Measurements from ENCODE around the gene NDUFS3. TPM values are rescaled to one million over a fixed set of nuclear protein-coding genes. Genes with fewer than 3 reads are reported as not detected.

Gene NDUFS3
- total and polyA plus RNA-seq, 2 of the 13 experiments (the other 11 are each of a cell fraction or from before 2014, with no cell fraction given), result 151 to 184 TPM

DNA sequence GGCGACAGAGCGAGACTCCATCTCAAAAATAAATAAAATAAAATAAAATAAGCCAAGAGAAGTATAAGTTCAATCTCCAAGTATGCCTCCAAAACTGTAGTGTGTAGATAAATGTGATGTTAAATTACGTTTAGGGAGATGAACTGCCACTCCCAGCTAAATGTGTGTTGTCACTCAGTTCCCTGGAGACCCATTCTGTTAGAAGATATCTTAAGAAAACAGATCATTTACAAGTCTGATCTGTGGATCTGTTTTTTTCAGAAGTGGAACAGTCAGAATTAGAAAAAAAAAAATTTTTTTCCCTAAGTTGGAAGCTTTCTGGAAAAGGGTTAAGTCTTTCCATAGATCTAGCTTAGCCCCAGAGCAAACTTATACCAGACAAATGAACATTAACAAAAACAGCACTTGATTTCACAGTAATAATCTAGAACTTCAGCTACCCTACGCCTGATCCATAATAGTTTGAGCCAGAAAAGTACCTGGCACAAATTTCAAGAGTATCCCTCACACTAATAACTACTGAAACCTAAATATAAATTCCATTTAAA, 44.1 kb upstream of the NDUFS3 start:
- no TSS peak for BruUV-seq (replicated peaks)
- no peak overlapping the region for H3K4me3 ChIP-seq (replicated peaks in 1 of 3; ENCODE audit: insufficient read depth in 1 of 3, low read depth in 2 of 3, low read length in 3 of 3)
- POLR2A ChIA-PET, result interaction anchor here (1.1 kb wide), 1 partner anchor 53 kb away, joined by 3 read pairs; no protein-coding TSS in a partner anchor

More for the DNA sequence above, 44.1 kb upstream of the NDUFS3 start:
- WGBS (ENCODE audit: low lambda C conversion rate), result 94% methylated on average over 4 of the region's 4 CpGs
- peaks cover 30% of the 10 kb centered on the region for H3K4me1 ChIP-seq (ENCODE audit: insufficient read depth, low read length)
- intact Hi-C loops (cut with micrococcal nuclease; ENCODE audit: unreplicated experiment) (no loop called here), in situ Hi-C loops (cut with HindIII; ENCODE audit: extremely low pct_ligation_motif_present, low pct_unique_long_range_greater_than_20kb) (no loop called here)
- FAIRE-seq (no peak), DNase-seq (ENCODE audit: low spot score) (no peak), ATAC-seq (no peak)
- CTCF ChIA-PET (ENCODE audit: low intra/inter-chr PET ratio, low total read pairs), result no interaction called here
- no peak overlapping the region for H3K27ac ChIP-seq (ENCODE audit: extremely low read length, insufficient read depth, low read length)
- no peak overlapping the region for H2AFZ ChIP-seq (ENCODE audit: low read length)
- no peak overlapping the region for H3K9ac ChIP-seq (ENCODE audit: insufficient read depth, low read depth, low read length)
- H4K20me1 ChIP-seq (ENCODE audit: insufficient read depth, low read length), result peaks cover 54% of the 10 kb centered on the region
- H3K27me3 ChIP-seq (ENCODE audit: control insufficient read depth in 1 of 2, insufficient read depth in 2 of 2, low read length in 2 of 2), result no peaks in the 10 kb centered on the region
- peaks cover 93% of the 10 kb centered on the region for H3K79me2 ChIP-seq (ENCODE audit: insufficient read depth, low read length)
- H3K36me3 ChIP-seq (replicated peaks in 1 of 2; ENCODE audit: control insufficient read depth in 1 of 2, insufficient read depth in 2 of 2, low read length in 2 of 2), result peaks cover 2% of the 10 kb centered on the region in 2 experiments; a peak in 1 of 5 replicates
- TF ChIP-seq, protein P1, sequence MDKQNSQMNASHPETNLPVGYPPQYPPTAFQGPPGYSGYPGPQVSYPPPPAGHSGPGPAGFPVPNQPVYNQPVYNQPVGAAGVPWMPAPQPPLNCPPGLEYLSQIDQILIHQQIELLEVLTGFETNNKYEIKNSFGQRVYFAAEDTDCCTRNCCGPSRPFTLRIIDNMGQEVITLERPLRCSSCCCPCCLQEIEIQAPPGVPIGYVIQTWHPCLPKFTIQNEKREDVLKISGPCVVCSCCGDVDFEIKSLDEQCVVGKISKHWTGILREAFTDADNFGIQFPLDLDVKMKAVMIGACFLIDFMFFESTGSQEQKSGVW (CRISPR knock-in tag; IDR thresholded peaks at IDR 0.05; ENCODE audit: borderline replicate concordance), result no peak
- TF ChIP-seq, protein P2, sequence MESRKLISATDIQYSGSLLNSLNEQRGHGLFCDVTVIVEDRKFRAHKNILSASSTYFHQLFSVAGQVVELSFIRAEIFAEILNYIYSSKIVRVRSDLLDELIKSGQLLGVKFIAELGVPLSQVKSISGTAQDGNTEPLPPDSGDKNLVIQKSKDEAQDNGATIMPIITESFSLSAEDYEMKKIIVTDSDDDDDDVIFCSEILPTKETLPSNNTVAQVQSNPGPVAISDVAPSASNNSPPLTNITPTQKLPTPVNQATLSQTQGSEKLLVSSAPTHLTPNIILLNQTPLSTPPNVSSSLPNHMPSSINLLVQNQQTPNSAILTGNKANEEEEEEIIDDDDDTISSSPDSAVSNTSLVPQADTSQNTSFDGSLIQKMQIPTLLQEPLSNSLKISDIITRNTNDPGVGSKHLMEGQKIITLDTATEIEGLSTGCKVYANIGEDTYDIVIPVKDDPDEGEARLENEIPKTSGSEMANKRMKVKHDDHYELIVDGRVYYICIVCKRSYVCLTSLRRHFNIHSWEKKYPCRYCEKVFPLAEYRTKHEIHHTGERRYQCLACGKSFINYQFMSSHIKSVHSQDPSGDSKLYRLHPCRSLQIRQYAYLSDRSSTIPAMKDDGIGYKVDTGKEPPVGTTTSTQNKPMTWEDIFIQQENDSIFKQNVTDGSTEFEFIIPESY (CRISPR knock-in tag; IDR thresholded peaks at IDR 0.05), result no peak
- TF ChIP-seq FOXC1 (CRISPR knock-in tag; IDR thresholded peaks at IDR 0.05; ENCODE audit: borderline replicate concordance), result no peak
- no peak for TF ChIP-seq ZNF567 (CRISPR knock-in tag; IDR thresholded peaks at IDR 0.05; ENCODE audit: borderline replicate concordance)
- no peak for TF ChIP-seq PAX8 (CRISPR knock-in tag; IDR thresholded peaks at IDR 0.05; ENCODE audit: borderline replicate concordance)
- TF ChIP-seq, protein P3, sequence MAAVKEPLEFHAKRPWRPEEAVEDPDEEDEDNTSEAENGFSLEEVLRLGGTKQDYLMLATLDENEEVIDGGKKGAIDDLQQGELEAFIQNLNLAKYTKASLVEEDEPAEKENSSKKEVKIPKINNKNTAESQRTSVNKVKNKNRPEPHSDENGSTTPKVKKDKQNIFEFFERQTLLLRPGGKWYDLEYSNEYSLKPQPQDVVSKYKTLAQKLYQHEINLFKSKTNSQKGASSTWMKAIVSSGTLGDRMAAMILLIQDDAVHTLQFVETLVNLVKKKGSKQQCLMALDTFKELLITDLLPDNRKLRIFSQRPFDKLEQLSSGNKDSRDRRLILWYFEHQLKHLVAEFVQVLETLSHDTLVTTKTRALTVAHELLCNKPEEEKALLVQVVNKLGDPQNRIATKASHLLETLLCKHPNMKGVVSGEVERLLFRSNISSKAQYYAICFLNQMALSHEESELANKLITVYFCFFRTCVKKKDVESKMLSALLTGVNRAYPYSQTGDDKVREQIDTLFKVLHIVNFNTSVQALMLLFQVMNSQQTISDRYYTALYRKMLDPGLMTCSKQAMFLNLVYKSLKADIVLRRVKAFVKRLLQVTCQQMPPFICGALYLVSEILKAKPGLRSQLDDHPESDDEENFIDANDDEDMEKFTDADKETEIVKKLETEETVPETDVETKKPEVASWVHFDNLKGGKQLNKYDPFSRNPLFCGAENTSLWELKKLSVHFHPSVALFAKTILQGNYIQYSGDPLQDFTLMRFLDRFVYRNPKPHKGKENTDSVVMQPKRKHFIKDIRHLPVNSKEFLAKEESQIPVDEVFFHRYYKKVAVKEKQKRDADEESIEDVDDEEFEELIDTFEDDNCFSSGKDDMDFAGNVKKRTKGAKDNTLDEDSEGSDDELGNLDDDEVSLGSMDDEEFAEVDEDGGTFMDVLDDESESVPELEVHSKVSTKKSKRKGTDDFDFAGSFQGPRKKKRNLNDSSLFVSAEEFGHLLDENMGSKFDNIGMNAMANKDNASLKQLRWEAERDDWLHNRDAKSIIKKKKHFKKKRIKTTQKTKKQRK (IDR thresholded peaks at IDR 0.05; ENCODE audit: low read length), result no peak
- no peak for TF ChIP-seq ZNF446 (CRISPR knock-in tag; IDR thresholded peaks at IDR 0.05)
- TF ChIP-seq THAP11 (CRISPR knock-in tag; IDR thresholded peaks at IDR 0.05), result no peak
- H3K9me3 ChIP-seq (ENCODE audit: low read length), result no peaks in the 10 kb centered on the region
- H3K4me2 ChIP-seq (ENCODE audit: low read depth, low read length), result no peak overlapping the region

All from HepG2 (cell line).